Measurements from ENCODE around the gene MELTF. TPM values are rescaled to one million over a fixed set of nuclear protein-coding genes. Genes with fewer than 3 reads are reported as not detected.

Gene MELTF
- total and polyA plus RNA-seq, 2 donors (not counting 1 experiment from before 2014, with no cell fraction given), result 0.13 to 2.9 TPM

DNA sequence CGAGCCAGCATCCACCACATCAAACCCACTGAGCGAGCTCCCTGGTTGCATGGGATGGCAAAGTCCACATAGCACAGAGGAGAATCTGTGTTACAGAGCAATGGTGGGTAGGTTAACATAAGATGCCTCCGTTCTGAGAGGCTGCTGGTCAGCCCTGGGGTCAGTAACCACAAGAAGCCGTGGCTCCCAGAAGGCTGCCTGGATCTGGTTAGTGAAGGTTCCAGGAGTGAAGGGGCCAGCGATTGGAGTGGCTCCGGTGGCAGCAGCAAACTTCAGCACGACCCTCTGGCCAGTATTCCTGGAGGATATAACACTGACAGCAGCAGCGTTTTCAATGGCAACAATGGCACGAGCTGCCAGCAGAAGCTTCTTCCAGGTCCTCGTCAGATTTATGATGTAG, 42.6 kb downstream of the MELTF start:
- 94% methylated on average over 8 of the region's 10 CpGs for WGBS (ENCODE audit: insufficient coverage)
- Mint-ChIP-seq H3K4me3 (no peak overlapping the region), H3K27me3 (peaks cover 20% of the 10 kb centered on the region), H3K27ac (no peak overlapping the region), H3K9me3 (ENCODE audit: insufficient read depth) (peaks cover 6% of the 10 kb centered on the region), H3K4me1 (no peaks in the 10 kb centered on the region)
- ATAC-seq (ENCODE audit: low read depth) (no peak), DNase-seq (no peak)
- ChIA-PET CTCF (no interaction called here), POLR2A (no interaction called here)
- intact Hi-C loops (cut with micrococcal nuclease), result no loop called here
- H3K79me2 ChIP-seq (ENCODE audit: control insufficient read depth, insufficient read depth, low read length), result no peaks in the 10 kb centered on the region
- H3K9ac ChIP-seq (ENCODE audit: low read length), result no peak overlapping the region
- no peaks in the 10 kb centered on the region for H3K4me1 ChIP-seq (ENCODE audit: control insufficient read depth in 2 of 2, insufficient read depth in 2 of 2, low read length in 2 of 2)
- peaks cover 0 to 8% (median 2%) of the 10 kb centered on the region in 4 experiments for H3K27me3 ChIP-seq (replicated peaks in 1 of 4; ENCODE audit: control extremely low read depth in 1 of 4, control insufficient read depth in 3 of 4, insufficient read depth in 4 of 4, low read length in 3 of 4)
- TF ChIP-seq, protein P1, sequence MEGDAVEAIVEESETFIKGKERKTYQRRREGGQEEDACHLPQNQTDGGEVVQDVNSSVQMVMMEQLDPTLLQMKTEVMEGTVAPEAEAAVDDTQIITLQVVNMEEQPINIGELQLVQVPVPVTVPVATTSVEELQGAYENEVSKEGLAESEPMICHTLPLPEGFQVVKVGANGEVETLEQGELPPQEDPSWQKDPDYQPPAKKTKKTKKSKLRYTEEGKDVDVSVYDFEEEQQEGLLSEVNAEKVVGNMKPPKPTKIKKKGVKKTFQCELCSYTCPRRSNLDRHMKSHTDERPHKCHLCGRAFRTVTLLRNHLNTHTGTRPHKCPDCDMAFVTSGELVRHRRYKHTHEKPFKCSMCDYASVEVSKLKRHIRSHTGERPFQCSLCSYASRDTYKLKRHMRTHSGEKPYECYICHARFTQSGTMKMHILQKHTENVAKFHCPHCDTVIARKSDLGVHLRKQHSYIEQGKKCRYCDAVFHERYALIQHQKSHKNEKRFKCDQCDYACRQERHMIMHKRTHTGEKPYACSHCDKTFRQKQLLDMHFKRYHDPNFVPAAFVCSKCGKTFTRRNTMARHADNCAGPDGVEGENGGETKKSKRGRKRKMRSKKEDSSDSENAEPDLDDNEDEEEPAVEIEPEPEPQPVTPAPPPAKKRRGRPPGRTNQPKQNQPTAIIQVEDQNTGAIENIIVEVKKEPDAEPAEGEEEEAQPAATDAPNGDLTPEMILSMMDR (IDR thresholded peaks at IDR 0.05), result no peak
- no peak for TF ChIP-seq EZH2 (IDR thresholded peaks at IDR 0.05; ENCODE audit: borderline replicate concordance, insufficient read depth, low read depth, low read length, poor library complexity, severe bottlenecking)
- no peak overlapping the region for H2AFZ ChIP-seq (ENCODE audit: insufficient read depth, low read depth, low read length, poor library complexity, severe bottlenecking)
- H4K20me1 ChIP-seq (ENCODE audit: control insufficient read depth, insufficient read depth, low read length, poor library complexity, severe bottlenecking), result no peaks in the 10 kb centered on the region
- peaks cover 1 to 6% (median 5%) of the 10 kb centered on the region in 3 donors for H3K9me3 ChIP-seq (ENCODE audit: control extremely low read depth in 1 of 3, control insufficient read depth in 2 of 3, insufficient read depth in 1 of 3, low read length in 2 of 3)
- H3K27ac ChIP-seq (ENCODE audit: low read length in 2 of 2), result no peak overlapping the region
- H3K4me3 ChIP-seq (ENCODE audit: control extremely low read depth in 1 of 5, extremely low read depth in 1 of 5, insufficient read depth in 1 of 5, low read depth in 2 of 5, low read length in 4 of 5), result no peak overlapping the region
- no peak overlapping the region for H3K4me2 ChIP-seq (replicated peaks; ENCODE audit: low read depth, low read length, poor library complexity, severe bottlenecking)
- H3K36me3 ChIP-seq (replicated peaks in 1 of 2; ENCODE audit: control extremely low read depth in 1 of 2, control insufficient read depth in 1 of 2, extremely low read depth in 1 of 2, insufficient read depth in 2 of 2, low read length in 1 of 2), result no peaks in the 10 kb centered on the region

DNA sequence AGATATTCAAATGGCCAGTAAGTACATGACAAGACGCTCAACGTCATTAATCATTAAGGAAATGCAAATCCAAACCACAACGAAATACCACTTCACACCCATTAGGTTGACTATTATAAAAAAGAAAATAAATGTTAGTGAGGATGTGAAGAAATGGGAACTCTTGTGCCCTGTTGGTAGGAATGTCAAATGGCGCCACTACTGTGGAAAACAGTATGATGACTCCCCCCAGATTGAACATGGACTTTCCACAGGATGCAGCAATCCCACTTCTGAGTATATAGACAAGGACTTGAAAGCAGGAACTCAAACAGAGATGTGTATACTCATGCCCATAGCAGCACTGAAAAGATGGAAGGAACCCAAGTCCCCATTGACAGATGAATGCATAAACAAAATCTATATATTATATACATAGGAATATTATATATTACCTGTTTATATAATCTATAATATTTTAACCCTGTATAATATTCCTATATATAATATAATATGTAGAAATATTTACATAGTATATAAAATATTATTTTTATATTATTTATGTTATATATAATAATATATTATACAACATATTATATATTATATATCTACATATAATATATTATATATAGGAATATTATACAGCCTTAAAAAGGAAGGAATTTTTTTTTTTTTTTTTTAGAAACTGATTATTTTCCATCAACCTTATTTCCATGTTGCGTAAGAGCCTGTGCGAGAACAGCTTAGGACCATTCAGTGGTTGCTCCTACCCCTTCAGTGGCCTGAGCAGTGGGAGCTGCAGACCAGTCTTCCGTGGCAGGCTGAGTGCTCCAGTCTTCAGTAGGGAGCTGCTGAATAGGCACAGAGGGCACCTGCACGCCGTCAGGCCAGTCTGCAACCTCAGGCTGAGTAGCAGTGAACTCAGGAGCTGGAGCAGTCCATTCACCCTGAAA, 43.4 kb downstream of the MELTF start:
- Histone ChIP-seq H3K36me3 (replicated peaks in 1 of 2; ENCODE audit: control extremely low read depth in 1 of 2, control insufficient read depth in 1 of 2, extremely low read depth in 1 of 2, insufficient read depth in 2 of 2, low read length in 1 of 2) (no peaks in the 10 kb centered on the region), H3K27me3 (replicated peaks in 1 of 4; ENCODE audit: control extremely low read depth in 1 of 4, control insufficient read depth in 3 of 4, insufficient read depth in 4 of 4, low read length in 3 of 4) (peaks cover 0 to 8% (median 2%) of the 10 kb centered on the region in 4 experiments), H3K27ac (ENCODE audit: low read length in 2 of 2) (no peak overlapping the region), H4K20me1 (ENCODE audit: control insufficient read depth, insufficient read depth, low read length, poor library complexity, severe bottlenecking) (no peaks in the 10 kb centered on the region), H3K9me3 (ENCODE audit: control extremely low read depth in 1 of 3, control insufficient read depth in 2 of 3, insufficient read depth in 1 of 3, low read length in 2 of 3) (peaks cover 1 to 6% (median 5%) of the 10 kb centered on the region in 3 donors), H2AFZ (ENCODE audit: insufficient read depth, low read depth, low read length, poor library complexity, severe bottlenecking) (no peak overlapping the region), H3K79me2 (ENCODE audit: control insufficient read depth, insufficient read depth, low read length) (no peaks in the 10 kb centered on the region), H3K4me2 (replicated peaks; ENCODE audit: low read depth, low read length, poor library complexity, severe bottlenecking) (no peak overlapping the region), H3K4me3 (ENCODE audit: control extremely low read depth in 1 of 5, extremely low read depth in 1 of 5, insufficient read depth in 1 of 5, low read depth in 2 of 5, low read length in 4 of 5) (no peak overlapping the region), H3K9ac (ENCODE audit: low read length) (no peak overlapping the region), H3K4me1 (ENCODE audit: control insufficient read depth in 2 of 2, insufficient read depth in 2 of 2, low read length in 2 of 2) (no peaks in the 10 kb centered on the region)
- 96% methylated on average over 5 of the region's 9 CpGs for WGBS (ENCODE audit: insufficient coverage)
- CTCF ChIA-PET, result interaction anchor here (1.7 kb wide), 1 partner anchor 43 kb away, joined by 5 read pairs; the partner anchor contains the start of gene MELTF
- H3K4me1 Mint-ChIP-seq, result no peaks in the 10 kb centered on the region
- peaks cover 24% of the 10 kb centered on the region for H3K27me3 Mint-ChIP-seq
- no peak for ATAC-seq (ENCODE audit: low read depth)
- H3K4me3 Mint-ChIP-seq, result no peak overlapping the region
- DNase-seq, result no peak
- no peak overlapping the region for H3K27ac Mint-ChIP-seq
- H3K9me3 Mint-ChIP-seq (ENCODE audit: insufficient read depth), result peaks cover 6% of the 10 kb centered on the region
- intact Hi-C loops (cut with micrococcal nuclease), result no loop called here
- POLR2A ChIA-PET, result no interaction called here
- TF ChIP-seq EZH2 (IDR thresholded peaks at IDR 0.05; ENCODE audit: borderline replicate concordance, insufficient read depth, low read depth, low read length, poor library complexity, severe bottlenecking), result no peak
- TF ChIP-seq, protein P1 (IDR thresholded peaks at IDR 0.05), result no peak
